Vagina (tissue), 2 donors: ENCODE results near the gene PRRC2B.

ENCODE experiments used
- CTCF ChIP-seq, 3 experiments: fragments of 450-650 bp in 2 of 3; fragments of 200-600 bp in 1 of 3; sonication (generic) in 1 of 3; IDR thresholded peaks; one replicate each; pipeline ENCODE4 v1.5.1; 2017 to 2019; ENCODE audit warnings: antibody characterized with exemption in 3 of 3, mild to moderate bottlenecking in 2 of 3, moderate library complexity in 2 of 3
- POLR2A ChIP-seq, 2 donors: fragments of 450-650 bp; IDR thresholded peaks; one replicate each; pipeline ENCODE4 v1.6.1; 2017; ENCODE audit warnings: antibody characterized with exemption in 2 of 2, mild to moderate bottlenecking in 2 of 2, moderate library complexity in 2 of 2

- TF ChIP-seq CTCF (IDR thresholded peaks at IDR 0.05), result no peak
- no peak for TF ChIP-seq POLR2A (IDR thresholded peaks at IDR 0.05)
Observed at GRCh38 chr9:131422241-131422792, 28.4 kb downstream of the PRRC2B start.
